Lower leg skin (tissue), 3 donors: ENCODE data around the gene C22orf39.

Experiments
- CTCF ChIP-seq, 3 donors: fragments of 450-650 bp; IDR thresholded peaks; one replicate each; pipeline ENCODE4 v1.5.1; 2016; ENCODE audit warnings: antibody characterized with exemption in 3 of 3, mild to moderate bottlenecking in 3 of 3, moderate library complexity in 2 of 3
- POLR2A ChIP-seq, 2 donors: fragments of 450-650 bp; IDR thresholded peaks; one replicate each; pipeline ENCODE4 v1.6.1; 2016 to 2017; ENCODE audit warnings: antibody characterized with exemption in 2 of 2, mild to moderate bottlenecking in 1 of 2, moderate library complexity in 1 of 2

GRCh38 chr22:19429950-19430889 is 17.3 kb downstream of the C22orf39 start:
- TF ChIP-seq CTCF (IDR thresholded peaks at IDR 0.05) (no peak), POLR2A (IDR thresholded peaks at IDR 0.05) (no peak)
